ENCODE data around the gene IFIH1. TPM values are rescaled to one million over a fixed set of nuclear protein-coding genes. Genes with fewer than 3 reads are reported as not detected.

The IFIH1 gene
- total RNA-seq, 2 experiments from 2014 or later: 28.7 to 29.1 TPM

DNA sequence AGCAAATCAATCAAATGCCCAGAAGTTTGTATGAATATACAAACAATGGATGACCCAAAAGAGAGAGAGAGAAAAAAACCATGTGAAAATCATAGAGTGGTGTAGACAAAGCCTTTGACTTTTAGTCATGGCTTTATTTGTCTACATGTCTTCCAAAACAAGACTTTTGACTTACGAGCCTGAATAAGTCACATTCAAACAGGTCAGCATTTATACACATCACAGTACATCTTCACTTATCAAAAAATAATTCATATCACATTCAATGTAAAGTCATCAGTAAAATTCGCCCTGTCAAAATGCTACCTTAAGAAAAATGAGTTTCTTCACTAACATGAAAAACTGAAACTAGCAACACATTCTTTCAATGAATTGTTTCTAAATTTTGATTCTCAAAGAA, 1.9 kb downstream of the IFIH1 start:
- Mint-ChIP-seq H3K4me3 (peak overlapping the region; percentile 82), H3K27ac (peak overlapping the region; percentile 21), H3K36me3 (ENCODE audit: low read depth) (peaks cover 16% of the 10 kb centered on the region), H3K4me1 (ENCODE audit: low read depth) (peaks cover 56% of the 10 kb centered on the region), H3K27me3 (no peaks in the 10 kb centered on the region), H3K9me3 (no peaks in the 10 kb centered on the region)
- CTCF ChIA-PET: interaction anchor here (1.0 to 1.7 kb wide), 2 partner anchors 15 to 18 kb away, joined by 3 to 7 read pairs; no protein-coding TSS in a partner anchor
- intact Hi-C loops (cut with micrococcal nuclease): no loop called here
- POLR2A ChIA-PET: no interaction called here
- no peak for DNase-seq
- ATAC-seq: no peak
- TF ChIP-seq, protein P1, sequence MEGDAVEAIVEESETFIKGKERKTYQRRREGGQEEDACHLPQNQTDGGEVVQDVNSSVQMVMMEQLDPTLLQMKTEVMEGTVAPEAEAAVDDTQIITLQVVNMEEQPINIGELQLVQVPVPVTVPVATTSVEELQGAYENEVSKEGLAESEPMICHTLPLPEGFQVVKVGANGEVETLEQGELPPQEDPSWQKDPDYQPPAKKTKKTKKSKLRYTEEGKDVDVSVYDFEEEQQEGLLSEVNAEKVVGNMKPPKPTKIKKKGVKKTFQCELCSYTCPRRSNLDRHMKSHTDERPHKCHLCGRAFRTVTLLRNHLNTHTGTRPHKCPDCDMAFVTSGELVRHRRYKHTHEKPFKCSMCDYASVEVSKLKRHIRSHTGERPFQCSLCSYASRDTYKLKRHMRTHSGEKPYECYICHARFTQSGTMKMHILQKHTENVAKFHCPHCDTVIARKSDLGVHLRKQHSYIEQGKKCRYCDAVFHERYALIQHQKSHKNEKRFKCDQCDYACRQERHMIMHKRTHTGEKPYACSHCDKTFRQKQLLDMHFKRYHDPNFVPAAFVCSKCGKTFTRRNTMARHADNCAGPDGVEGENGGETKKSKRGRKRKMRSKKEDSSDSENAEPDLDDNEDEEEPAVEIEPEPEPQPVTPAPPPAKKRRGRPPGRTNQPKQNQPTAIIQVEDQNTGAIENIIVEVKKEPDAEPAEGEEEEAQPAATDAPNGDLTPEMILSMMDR (IDR thresholded peaks at IDR 0.05): no peak

DNA sequence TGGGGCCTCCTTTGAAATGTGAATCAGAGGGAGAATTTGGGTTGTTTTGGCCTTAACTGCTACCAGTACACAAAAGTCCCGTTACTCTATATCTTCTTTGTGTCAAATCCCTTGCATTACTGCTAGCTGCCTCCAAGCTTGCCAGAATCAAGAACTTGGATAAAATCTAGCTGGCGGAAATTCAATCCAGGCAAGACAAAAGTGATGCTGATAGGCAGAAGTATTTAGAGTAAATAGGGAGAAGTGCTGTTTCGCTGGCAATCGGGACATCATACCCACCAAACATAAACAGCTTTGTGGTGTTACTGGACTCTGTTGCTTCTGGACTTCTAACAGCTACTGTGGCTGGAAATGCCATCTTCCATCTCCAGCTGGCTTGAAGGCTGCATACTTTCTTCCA, 2.5 kb downstream of the IFIH1 start:
- peak overlapping the region; percentile 82 for H3K4me3 Mint-ChIP-seq
- ChIA-PET CTCF (interaction anchor here (0.7 to 1.7 kb wide), 4 partner anchors 13 to 20 kb away, joined by 3 to 7 read pairs (median 3); no protein-coding TSS in a partner anchor), POLR2A (no interaction called here)
- ATAC-seq (no peak), DNase-seq (no peak)
- H3K4me1 Mint-ChIP-seq (ENCODE audit: low read depth): peaks cover 54% of the 10 kb centered on the region
- intact Hi-C loops (cut with micrococcal nuclease): no loop called here
- no peaks in the 10 kb centered on the region for H3K27me3 Mint-ChIP-seq
- no peak overlapping the region for H3K27ac Mint-ChIP-seq
- H3K9me3 Mint-ChIP-seq: no peaks in the 10 kb centered on the region
- TF ChIP-seq, protein P1 (IDR thresholded peaks at IDR 0.05): no peak
- peaks cover 16% of the 10 kb centered on the region for H3K36me3 Mint-ChIP-seq (ENCODE audit: low read depth)

- no peaks in the 10 kb centered on the region for H3K27me3 Mint-ChIP-seq
- no peak for ATAC-seq
- peaks cover 32% of the 10 kb centered on the region for H3K36me3 Mint-ChIP-seq (ENCODE audit: low read depth)
- peaks cover 58% of the 10 kb centered on the region for H3K4me1 Mint-ChIP-seq (ENCODE audit: low read depth)
- no peak overlapping the region for H3K4me3 Mint-ChIP-seq
- ChIA-PET CTCF (interaction anchor here (0.8 to 2.4 kb wide), 6 partner anchors 10 to 92 kb away, joined by 3 to 12 read pairs (median 8); no protein-coding TSS in a partner anchor), POLR2A (interaction anchor here (1.1 kb wide), 1 partner anchor 15 kb away, joined by 3 read pairs; no protein-coding TSS in a partner anchor)
- no peak overlapping the region for H3K27ac Mint-ChIP-seq
- no peak for DNase-seq
- H3K9me3 Mint-ChIP-seq: no peaks in the 10 kb centered on the region
- intact Hi-C loops (cut with micrococcal nuclease): no loop called here
- TF ChIP-seq, protein P1 (IDR thresholded peaks at IDR 0.05): no peak
These were observed 5.6 kb downstream of the IFIH1 start for GRCh38 chr2:162312853-162313252.

DNA sequence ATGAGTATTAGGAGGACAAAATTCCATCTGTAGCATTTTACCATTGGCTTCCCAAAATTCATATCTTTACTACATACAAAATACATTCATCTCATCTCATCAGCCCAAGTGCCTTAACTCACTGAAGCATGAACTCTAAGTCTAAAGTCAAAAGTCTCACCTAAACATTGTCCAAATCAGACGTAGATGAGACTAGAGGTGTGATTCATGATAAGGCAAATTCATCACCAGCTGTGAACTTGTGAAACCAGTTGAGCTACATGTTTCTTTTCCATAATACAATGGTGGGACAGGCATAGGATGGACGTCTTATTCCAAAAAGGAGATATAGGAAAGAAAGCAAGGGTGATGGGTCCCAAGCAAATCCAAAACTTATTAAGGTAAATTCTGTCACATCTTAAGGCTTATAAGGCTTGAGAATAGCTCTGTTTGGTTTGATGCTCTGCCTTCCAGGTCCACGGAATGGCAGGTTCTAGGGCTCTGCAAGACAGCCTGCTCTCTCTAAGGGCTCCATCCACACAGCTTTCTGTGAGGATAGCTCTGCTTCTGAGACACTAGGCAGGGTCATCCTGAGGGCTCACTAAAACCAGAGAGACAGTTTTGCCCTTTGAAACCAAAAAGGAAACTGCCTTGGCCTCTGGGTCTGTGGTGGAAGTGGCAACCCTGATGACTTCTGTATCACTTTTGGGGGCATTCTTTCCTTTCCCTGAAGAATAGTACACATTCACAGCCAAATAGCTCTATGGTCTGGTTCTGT, 9.6 kb downstream of the IFIH1 start:
- Mint-ChIP-seq H3K27ac (peak overlapping the region; percentile 20), H3K4me3 (no peak overlapping the region), H3K27me3 (no peaks in the 10 kb centered on the region), H3K9me3 (no peaks in the 10 kb centered on the region), H3K4me1 (ENCODE audit: low read depth) (peaks cover 35% of the 10 kb centered on the region), H3K36me3 (ENCODE audit: low read depth) (peaks cover 16% of the 10 kb centered on the region)
- intact Hi-C loops (cut with micrococcal nuclease): no loop called here
- DNase-seq (peak; percentile 20), ATAC-seq (peak; percentile 73)
- ChIA-PET POLR2A (interaction anchor here (2.3 kb wide), 1 partner anchor 9 kb away, joined by 9 read pairs; the partner anchor contains the start of gene IFIH1), CTCF (interaction anchor here (1.1 to 5.0 kb wide), 2 partner anchors 10 kb away, joined by 3 to 28 read pairs; partner anchors contain the start of gene IFIH1)
- TF ChIP-seq, protein P1 (IDR thresholded peaks at IDR 0.05): no peak

GRCh38 chr2:162305901-162306300, 12.6 kb downstream of the IFIH1 start:
- POLR2A ChIA-PET: interaction anchor here (3.1 kb wide), 1 partner anchor 12 kb away, joined by 10 read pairs; the partner anchor contains the start of gene IFIH1
- no peak overlapping the region for H3K27ac Mint-ChIP-seq
- H3K4me1 Mint-ChIP-seq (ENCODE audit: low read depth): peaks cover 21% of the 10 kb centered on the region

More at GRCh38 chr2:162305901-162306300, 12.6 kb downstream of the IFIH1 start:
- CTCF ChIA-PET: interaction anchor here (0.7 to 17.4 kb wide), 4 partner anchors 12 to 152 kb away, joined by 3 to 292 read pairs (median 3); partner anchors contain the start of gene IFIH1
- Mint-ChIP-seq H3K27me3 (no peaks in the 10 kb centered on the region), H3K4me3 (no peak overlapping the region), H3K36me3 (ENCODE audit: low read depth) (peaks cover 16% of the 10 kb centered on the region), H3K9me3 (no peaks in the 10 kb centered on the region)
- TF ChIP-seq, protein P1 (IDR thresholded peaks at IDR 0.05): no peak
- ATAC-seq (no peak), DNase-seq (no peak)
- intact Hi-C loops (cut with micrococcal nuclease): no loop called here

All from activated CD8-positive, alpha-beta T cell treated with anti-CD3 and anti-CD28 coated beads for 36 hours (primary cell).